ENCODE measurements around the gene ADAP1. TPM values are rescaled to one million over a fixed set of nuclear protein-coding genes. Genes with fewer than 3 reads are reported as not detected.

Gene ADAP1
- total RNA-seq, 1 donor, result 1.3 TPM

- no peak for TF ChIP-seq CTCF (IDR thresholded peaks at IDR 0.05; ENCODE audit: insufficient read depth, low read depth, low read length)
- DNase-seq (ENCODE audit: low read depth), result no peak
- no peak overlapping the region for H3K4me3 ChIP-seq (ENCODE audit: low read depth, low read length)
Observed at GRCh38 chr7:920351-921070, 34.0 kb downstream of the ADAP1 start.

DNA sequence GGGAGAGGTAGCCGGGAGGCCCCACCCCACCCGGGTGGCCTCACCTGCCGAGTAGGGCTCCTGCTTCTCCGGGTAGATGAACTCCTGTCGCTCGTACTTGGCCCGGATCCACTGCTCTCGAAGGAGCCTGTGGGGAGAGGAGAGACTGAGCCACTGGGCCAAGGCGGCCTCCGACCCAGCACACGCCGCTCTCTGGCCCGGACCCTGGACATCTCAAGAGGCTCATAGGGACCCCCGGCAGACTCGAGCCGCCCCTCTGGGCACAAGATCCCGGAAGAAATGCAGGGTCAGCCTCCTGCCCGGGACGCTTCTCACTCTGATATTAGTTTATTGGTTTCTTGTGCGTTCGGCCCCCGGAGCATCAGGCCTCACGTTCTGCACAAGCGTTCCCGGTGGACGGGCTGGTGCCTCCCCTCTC is 34.5 kb downstream of the ADAP1 start:
- H3K4me3 ChIP-seq (ENCODE audit: low read depth, low read length), result no peak overlapping the region
- TF ChIP-seq CTCF (IDR thresholded peaks at IDR 0.05; ENCODE audit: insufficient read depth, low read depth, low read length), result no peak
- no peak for DNase-seq (ENCODE audit: low read depth)

DNA sequence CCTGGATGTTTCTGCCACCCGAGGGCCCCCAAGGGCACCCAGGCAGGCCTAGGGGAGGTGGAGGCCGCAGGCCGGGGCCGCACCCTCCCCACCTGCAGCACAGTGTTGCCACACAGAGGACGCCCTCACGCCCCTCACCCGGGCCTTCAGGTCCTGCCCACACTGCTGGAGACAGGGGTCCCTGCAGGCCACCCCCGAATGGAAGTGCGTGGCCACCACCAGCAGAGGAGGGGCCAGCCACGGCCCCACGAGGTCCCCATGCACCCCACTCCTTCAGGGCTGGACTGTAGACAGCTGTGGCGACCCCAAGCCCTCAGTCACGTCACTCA is 35.4 kb downstream of the ADAP1 start:
- no peak for TF ChIP-seq CTCF (IDR thresholded peaks at IDR 0.05; ENCODE audit: insufficient read depth, low read depth, low read length)
- no peak overlapping the region for H3K4me3 ChIP-seq (ENCODE audit: low read depth, low read length)
- DNase-seq (ENCODE audit: low read depth), result no peak

DNA sequence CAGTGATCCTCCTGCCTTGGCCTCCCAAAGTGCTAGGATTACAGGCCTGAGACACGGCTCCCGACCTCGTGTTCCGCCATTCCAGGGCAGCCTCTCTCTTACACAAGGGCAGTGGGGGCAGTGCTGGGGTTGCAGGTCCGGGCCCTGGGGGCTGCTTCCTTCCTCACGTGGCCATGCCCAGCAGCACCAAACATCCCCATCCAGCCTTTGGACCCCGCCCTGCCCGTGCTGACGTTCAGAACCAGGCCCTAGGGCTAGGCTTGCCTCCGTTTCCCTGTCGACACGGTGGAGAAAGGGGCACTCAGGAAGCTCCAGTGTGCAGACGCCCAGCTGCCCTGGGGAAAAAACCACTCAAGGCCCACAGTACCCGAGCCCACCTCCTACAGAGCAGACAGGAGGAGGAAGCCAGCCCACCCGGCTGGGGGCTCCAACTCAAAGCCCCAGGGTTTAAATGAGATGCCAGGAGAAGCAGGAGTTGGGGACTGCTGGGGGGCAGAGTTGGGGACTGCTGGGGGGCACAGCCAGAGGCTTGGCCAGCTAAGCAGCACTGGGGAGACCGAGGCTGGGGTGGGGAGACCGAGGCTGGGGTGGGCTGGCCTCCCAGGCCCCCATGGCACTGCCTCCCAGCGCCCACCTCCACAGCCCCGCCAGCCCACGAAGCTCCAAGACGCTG is 35.9 kb downstream of the ADAP1 start:
- no peak for TF ChIP-seq CTCF (IDR thresholded peaks at IDR 0.05; ENCODE audit: insufficient read depth, low read depth, low read length)
- no peak overlapping the region for H3K4me3 ChIP-seq (ENCODE audit: low read depth, low read length)
- no peak for DNase-seq (ENCODE audit: low read depth)

DNA sequence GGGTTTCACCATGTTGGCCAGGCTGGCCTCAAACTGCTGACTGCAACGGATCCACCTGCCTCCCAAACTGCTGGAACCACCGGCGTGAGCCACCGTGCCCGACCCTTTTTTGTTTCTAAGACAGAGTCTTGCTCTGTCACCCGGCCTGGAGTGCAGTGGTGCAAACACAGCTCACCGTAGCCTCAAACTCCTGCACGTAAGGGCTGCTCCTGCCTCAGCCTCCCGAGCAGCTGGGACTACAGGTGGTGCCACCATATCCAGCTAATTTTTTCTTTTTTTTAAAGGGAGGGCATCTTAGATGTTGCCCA is 36.4 kb downstream of the ADAP1 start:
- H3K4me3 ChIP-seq (ENCODE audit: low read depth, low read length), result no peak overlapping the region
- DNase-seq (ENCODE audit: low read depth), result no peak
- no peak for TF ChIP-seq CTCF (IDR thresholded peaks at IDR 0.05; ENCODE audit: insufficient read depth, low read depth, low read length)

- no peak overlapping the region for H3K4me3 ChIP-seq (ENCODE audit: low read depth, low read length)
- TF ChIP-seq CTCF (IDR thresholded peaks at IDR 0.05; ENCODE audit: insufficient read depth, low read depth, low read length), result no peak
- DNase-seq (ENCODE audit: low read depth), result no peak
Observed at GRCh38 chr7:917255-918117, 37.0 kb downstream of the ADAP1 start.

All from fibroblast of villous mesenchyme (primary cell).